ENCODE measurements around the gene TAS2R16. TPM values are rescaled to one million over a fixed set of nuclear protein-coding genes. Genes with fewer than 3 reads are reported as not detected.

Gene TAS2R16
- total and polyA plus RNA-seq, 2 of the 13 experiments (the other 11 are each of a cell fraction or from before 2014, with no cell fraction given), result not detected

- TF ChIP-seq, protein P1, sequence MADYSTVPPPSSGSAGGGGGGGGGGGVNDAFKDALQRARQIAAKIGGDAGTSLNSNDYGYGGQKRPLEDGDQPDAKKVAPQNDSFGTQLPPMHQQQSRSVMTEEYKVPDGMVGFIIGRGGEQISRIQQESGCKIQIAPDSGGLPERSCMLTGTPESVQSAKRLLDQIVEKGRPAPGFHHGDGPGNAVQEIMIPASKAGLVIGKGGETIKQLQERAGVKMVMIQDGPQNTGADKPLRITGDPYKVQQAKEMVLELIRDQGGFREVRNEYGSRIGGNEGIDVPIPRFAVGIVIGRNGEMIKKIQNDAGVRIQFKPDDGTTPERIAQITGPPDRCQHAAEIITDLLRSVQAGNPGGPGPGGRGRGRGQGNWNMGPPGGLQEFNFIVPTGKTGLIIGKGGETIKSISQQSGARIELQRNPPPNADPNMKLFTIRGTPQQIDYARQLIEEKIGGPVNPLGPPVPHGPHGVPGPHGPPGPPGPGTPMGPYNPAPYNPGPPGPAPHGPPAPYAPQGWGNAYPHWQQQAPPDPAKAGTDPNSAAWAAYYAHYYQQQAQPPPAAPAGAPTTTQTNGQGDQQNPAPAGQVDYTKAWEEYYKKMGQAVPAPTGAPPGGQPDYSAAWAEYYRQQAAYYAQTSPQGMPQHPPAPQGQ (CRISPR knock-in tag; IDR thresholded peaks at IDR 0.05; ENCODE audit: borderline replicate concordance), result no peak
- TF ChIP-seq ZNF20 (CRISPR knock-in tag; IDR thresholded peaks at IDR 0.05), result no peak
- no peak for TF ChIP-seq RBM39 (IDR thresholded peaks at IDR 0.05; ENCODE audit: low read depth, low read length, poor library complexity, severe bottlenecking)
These were observed 43.8 kb upstream of the TAS2R16 start (continued) for GRCh38 chr7:123039269-123039668.

GRCh38 chr7:123034106-123034505 is 38.6 kb upstream of the TAS2R16 start:
- DNase-seq (ENCODE audit: low spot score), result no peak
- Histone ChIP-seq H3K4me1 (ENCODE audit: insufficient read depth, low read length) (no peaks in the 10 kb centered on the region), H3K4me2 (ENCODE audit: low read depth, low read length) (no peak overlapping the region), H2AFZ (ENCODE audit: low read length) (no peak overlapping the region), H3K9ac (ENCODE audit: insufficient read depth, low read depth, low read length) (no peak overlapping the region), H3K27me3 (ENCODE audit: control insufficient read depth in 1 of 2, insufficient read depth in 2 of 2, low read length in 2 of 2) (no peaks in the 10 kb centered on the region), H4K20me1 (ENCODE audit: insufficient read depth, low read length) (no peaks in the 10 kb centered on the region), H3K36me3 (replicated peaks in 1 of 2; ENCODE audit: control insufficient read depth in 1 of 2, insufficient read depth in 2 of 2, low read length in 2 of 2) (no peaks in the 10 kb centered on the region), H3K79me2 (ENCODE audit: insufficient read depth, low read length) (no peaks in the 10 kb centered on the region), H3K4me3 (replicated peaks in 1 of 3; ENCODE audit: insufficient read depth in 1 of 3, low read depth in 2 of 3, low read length in 3 of 3) (no peak overlapping the region), H3K27ac (ENCODE audit: extremely low read length, insufficient read depth, low read length) (no peak overlapping the region), H3K9me3 (ENCODE audit: low read length) (no peaks in the 10 kb centered on the region)
- ChIA-PET CTCF (ENCODE audit: low intra/inter-chr PET ratio, low total read pairs) (no interaction called here), POLR2A (no interaction called here)
- BruUV-seq (replicated peaks), result no TSS peak
- in situ Hi-C loops (cut with HindIII; ENCODE audit: extremely low pct_ligation_motif_present, low pct_unique_long_range_greater_than_20kb) (no loop called here), intact Hi-C loops (cut with micrococcal nuclease; ENCODE audit: unreplicated experiment) (no loop called here)
- TF ChIP-seq ARID5B (CRISPR knock-in tag; IDR thresholded peaks at IDR 0.05), result no peak
- FAIRE-seq, result no peak
- no peak for ATAC-seq
- 43% methylated on average over 1 of the region's 1 CpG for WGBS (ENCODE audit: low lambda C conversion rate)

Measured in HepG2 (cell line).